Omental fat pad (tissue), 4 donors: ENCODE results near the gene SMARCAL1. TPM values are rescaled to one million over a fixed set of nuclear protein-coding genes. Genes with fewer than 3 reads are reported as not detected.

Experiments
- ATAC-seq: fragments of 150-250 bp; one replicate; pipeline ENCODE4 v1.9.1; 2016; ENCODE audit warnings: mild to moderate bottlenecking, moderate library complexity; ENCODE audit not compliant: low FRiP score
- DNase-seq: peaks from one replicate; pipeline ENCODE4 v3.0.0-alpha.2; 2019; ENCODE audit warnings: low spot score
- CTCF ChIP-seq, 3 donors: fragments of 450-650 bp; IDR thresholded peaks; one replicate each; pipeline ENCODE4 v1.5.1; 2016 to 2017; ENCODE audit warnings: antibody characterized with exemption in 3 of 3, mild to moderate bottlenecking in 3 of 3, moderate library complexity in 2 of 3
- total RNA-seq, 4 donors: library from RNA; depleted of rRNA; stranded (reverse); fragments of >200 nt; gene quantifications; one replicate each; pipeline ENCODE4 v1.1.0, GENCODE V29; 2016

SMARCAL1 gene
- total RNA-seq, 4 donors from 2014 or later, result 11.2 to 31.4 (median 14.5) TPM

GRCh38 chr2:216469661-216470060 lies 57.4 kb downstream of the SMARCAL1 start:
- DNase-seq (no peak), ATAC-seq (no peak)
- no peak for TF ChIP-seq CTCF (IDR thresholded peaks at IDR 0.05)

GRCh38 chr2:216473187-216473586 lies 60.9 kb downstream of the SMARCAL1 start:
- DNase-seq (no peak), ATAC-seq (no peak)
- TF ChIP-seq CTCF (IDR thresholded peaks at IDR 0.05), result no peak

GRCh38 chr2:216474925-216475670 lies 62.8 kb downstream of the SMARCAL1 start:
- ATAC-seq (no peak), DNase-seq (no peak)
- no peak for TF ChIP-seq CTCF (IDR thresholded peaks at IDR 0.05)

- no peak for DNase-seq
- no peak for ATAC-seq
- TF ChIP-seq CTCF (IDR thresholded peaks at IDR 0.05), result no peak
These were observed 63.5 kb downstream of the SMARCAL1 start for GRCh38 chr2:216475767-216476166.

- ATAC-seq (peak; percentile 35), DNase-seq (no peak)
- TF ChIP-seq CTCF (IDR thresholded peaks at IDR 0.05), result no peak
These were observed 65.2 kb downstream of the SMARCAL1 start for GRCh38 chr2:216477283-216478035.

- ATAC-seq (peak; percentile 71), DNase-seq (no peak)
- no peak for TF ChIP-seq CTCF (IDR thresholded peaks at IDR 0.05)
These were observed 65.9 kb downstream of the SMARCAL1 start for GRCh38 chr2:216478151-216478550.
